ENCODE results near the gene RPL12.

RPL12 gene

GRCh38 chr9:127458921-127459320 lies 7.7 kb upstream of the RPL12 start:
- TF ChIP-seq, protein P1, sequence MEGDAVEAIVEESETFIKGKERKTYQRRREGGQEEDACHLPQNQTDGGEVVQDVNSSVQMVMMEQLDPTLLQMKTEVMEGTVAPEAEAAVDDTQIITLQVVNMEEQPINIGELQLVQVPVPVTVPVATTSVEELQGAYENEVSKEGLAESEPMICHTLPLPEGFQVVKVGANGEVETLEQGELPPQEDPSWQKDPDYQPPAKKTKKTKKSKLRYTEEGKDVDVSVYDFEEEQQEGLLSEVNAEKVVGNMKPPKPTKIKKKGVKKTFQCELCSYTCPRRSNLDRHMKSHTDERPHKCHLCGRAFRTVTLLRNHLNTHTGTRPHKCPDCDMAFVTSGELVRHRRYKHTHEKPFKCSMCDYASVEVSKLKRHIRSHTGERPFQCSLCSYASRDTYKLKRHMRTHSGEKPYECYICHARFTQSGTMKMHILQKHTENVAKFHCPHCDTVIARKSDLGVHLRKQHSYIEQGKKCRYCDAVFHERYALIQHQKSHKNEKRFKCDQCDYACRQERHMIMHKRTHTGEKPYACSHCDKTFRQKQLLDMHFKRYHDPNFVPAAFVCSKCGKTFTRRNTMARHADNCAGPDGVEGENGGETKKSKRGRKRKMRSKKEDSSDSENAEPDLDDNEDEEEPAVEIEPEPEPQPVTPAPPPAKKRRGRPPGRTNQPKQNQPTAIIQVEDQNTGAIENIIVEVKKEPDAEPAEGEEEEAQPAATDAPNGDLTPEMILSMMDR (conservative IDR thresholded peaks at IDR 0.05; ENCODE audit: control insufficient read depth, insufficient read depth, low read depth, low read length), result no peak
- DNase-seq (ENCODE audit: low read depth), result no peak
- H3K4me3 ChIP-seq (ENCODE audit: control insufficient read depth, low read depth, low read length), result no peak overlapping the region

DNA sequence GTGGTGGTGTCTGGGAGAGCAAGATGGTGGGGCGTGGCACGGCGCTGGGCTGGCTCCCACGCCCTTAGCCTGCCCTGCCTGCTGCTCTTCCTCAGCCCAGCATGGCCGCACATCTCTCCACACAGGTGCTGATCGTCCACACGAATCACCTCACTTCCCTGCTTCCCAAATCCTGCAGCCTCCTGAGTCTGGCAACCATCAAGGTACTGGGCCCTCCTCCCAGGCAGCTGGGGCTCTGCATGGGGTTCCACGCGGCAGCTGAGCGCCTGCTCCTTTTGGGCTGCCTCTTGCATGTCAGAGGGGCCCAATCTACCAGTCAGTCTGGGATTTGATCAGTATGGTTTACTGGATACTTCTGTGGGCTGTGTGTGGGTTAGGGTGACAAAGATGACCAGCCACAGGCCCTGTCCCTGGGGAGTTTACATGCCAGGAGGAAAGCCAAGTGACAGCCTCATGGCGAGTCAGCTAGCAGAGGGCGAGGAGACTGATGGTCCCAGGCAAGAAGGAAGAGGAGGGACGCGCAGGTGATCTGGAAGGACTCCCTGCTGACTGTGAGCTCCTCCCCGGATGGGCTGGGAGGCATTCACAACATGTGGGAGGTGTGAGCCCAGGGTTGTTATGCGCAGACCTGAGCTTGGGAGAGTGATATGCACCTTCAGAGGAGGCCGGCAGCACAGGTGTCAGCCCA lies 6.1 kb upstream of the RPL12 start:
- TF ChIP-seq, protein P1 (conservative IDR thresholded peaks at IDR 0.05; ENCODE audit: control insufficient read depth, insufficient read depth, low read depth, low read length), result no peak
- no peak for DNase-seq (ENCODE audit: low read depth)

DNA sequence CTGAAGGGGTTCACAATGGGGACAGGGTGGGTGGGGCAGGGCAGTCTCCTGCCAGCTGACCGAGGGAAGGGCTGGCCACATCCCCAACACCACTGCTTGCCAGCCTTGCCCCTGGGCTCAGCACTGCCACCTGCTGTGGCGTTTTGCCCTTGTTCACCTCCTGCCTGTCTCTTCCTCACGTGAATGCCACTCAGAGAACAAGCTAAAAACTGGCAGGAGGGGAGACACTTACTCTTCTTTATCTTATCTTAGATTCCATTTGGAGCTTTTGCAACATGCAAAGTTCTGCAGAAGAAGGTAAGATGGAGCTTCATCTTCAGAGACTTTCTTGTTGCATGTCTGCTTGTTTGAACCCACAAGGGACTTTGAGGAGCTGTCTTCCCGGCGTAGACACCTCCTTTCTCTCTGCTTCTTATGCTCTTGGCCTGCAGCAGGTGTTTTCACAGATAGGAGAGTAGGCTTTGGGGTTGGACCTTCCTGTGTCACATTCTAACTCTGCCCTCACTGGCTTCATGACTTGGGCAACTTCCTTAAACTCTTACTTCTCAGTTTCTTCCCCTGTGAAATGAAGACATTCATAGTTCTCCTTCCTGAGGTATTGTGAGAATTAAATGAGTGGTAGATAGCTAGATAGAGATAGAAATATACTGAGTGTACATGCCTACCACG lies 4.3 kb upstream of the RPL12 start:
- no peak for DNase-seq (ENCODE audit: low read depth)
- TF ChIP-seq, protein P1 (conservative IDR thresholded peaks at IDR 0.05; ENCODE audit: control insufficient read depth, insufficient read depth, low read depth, low read length), result peak; percentile 14
- no peak overlapping the region for H3K4me3 ChIP-seq (ENCODE audit: control insufficient read depth, low read depth, low read length)

More for the DNA sequence above, 6.1 kb upstream of the RPL12 start:
- no peak overlapping the region for H3K4me3 ChIP-seq (ENCODE audit: control insufficient read depth, low read depth, low read length)

GRCh38 chr9:127452691-127453090 lies 1.5 kb upstream of the RPL12 start:
- no peak for DNase-seq (ENCODE audit: low read depth)
- TF ChIP-seq, protein P1 (conservative IDR thresholded peaks at IDR 0.05; ENCODE audit: control insufficient read depth, insufficient read depth, low read depth, low read length), result no peak
- H3K4me3 ChIP-seq (ENCODE audit: control insufficient read depth, low read depth, low read length), result no peak overlapping the region

- peak overlapping the region; percentile 98 for H3K4me3 ChIP-seq (ENCODE audit: control insufficient read depth, low read depth, low read length)
- peak; percentile 53 for DNase-seq (ENCODE audit: low read depth)
- TF ChIP-seq, protein P1 (conservative IDR thresholded peaks at IDR 0.05; ENCODE audit: control insufficient read depth, insufficient read depth, low read depth, low read length), result no peak
Measured at GRCh38 chr9:127451858-127452656, 851 bp upstream of the RPL12 start.

- TF ChIP-seq, protein P1 (conservative IDR thresholded peaks at IDR 0.05; ENCODE audit: control insufficient read depth, insufficient read depth, low read depth, low read length), result no peak
- H3K4me3 ChIP-seq (ENCODE audit: control insufficient read depth, low read depth, low read length), result peak overlapping the region; percentile 98
- DNase-seq (ENCODE audit: low read depth), result no peak
Measured at GRCh38 chr9:127451608-127451857, 327 bp upstream of the RPL12 start.
